Activated CD8-positive, alpha-beta memory T cell treated with anti-CD3 and anti-CD28 coated beads, Interleukin-2, amount 10 ng/mL, durations not matched to agents 7 days and 5 days (primary cell): ENCODE results near the gene MMP20. TPM values are rescaled to one million over a fixed set of nuclear protein-coding genes. Genes with fewer than 3 reads are reported as not detected.

Experiments used
- ATAC-seq: fragments of 150-1000 bp; cut with Tn5 transposase; one replicate; pipeline ENCODE4 v1.10.0; 2021; ENCODE audit warnings: moderate library complexity
- CTCF ChIA-PET: fragments of 350-600 bp; sonication (Branson Sonifier 250); formaldehyde crosslinking; loops from one replicate; lab custom pipeline; 2021; ENCODE audit warnings: antibody characterized with exemption; lab: Charles Lee
- DNase-seq: peaks from one replicate; pipeline ENCODE4 v3.0.0-alpha.2; 2020
- H3K27ac Mint-ChIP-seq: one replicate; pipeline ENCODE4 v1.8.0; 2021; ENCODE audit warnings: mild to moderate bottlenecking, mixed read lengths
- H3K27me3 Mint-ChIP-seq: one replicate; pipeline ENCODE4 v1.8.0; 2021; ENCODE audit warnings: mixed read lengths
- H3K36me3 Mint-ChIP-seq: one replicate; pipeline ENCODE4 v1.8.0; 2021; ENCODE audit warnings: mild to moderate bottlenecking, mixed read lengths
- H3K4me1 Mint-ChIP-seq: one replicate; pipeline ENCODE4 v1.8.0; 2021; ENCODE audit warnings: mixed read lengths
- H3K4me3 Mint-ChIP-seq: one replicate; pipeline ENCODE4 v1.8.0; 2021; ENCODE audit warnings: mild to moderate bottlenecking, moderate library complexity, mixed read lengths
- H3K9me3 Mint-ChIP-seq: one replicate; pipeline ENCODE4 v1.8.0; 2022; ENCODE audit warnings: low read depth, mixed read lengths
- total RNA-seq, 2 experiments: library from RNA; stranded (reverse); gene quantifications; one replicate each; pipeline ENCODE4 v1.2.3, GENCODE V29; 2021

MMP20 gene
- total RNA-seq, 2 experiments from 2014 or later: not detected

DNA sequence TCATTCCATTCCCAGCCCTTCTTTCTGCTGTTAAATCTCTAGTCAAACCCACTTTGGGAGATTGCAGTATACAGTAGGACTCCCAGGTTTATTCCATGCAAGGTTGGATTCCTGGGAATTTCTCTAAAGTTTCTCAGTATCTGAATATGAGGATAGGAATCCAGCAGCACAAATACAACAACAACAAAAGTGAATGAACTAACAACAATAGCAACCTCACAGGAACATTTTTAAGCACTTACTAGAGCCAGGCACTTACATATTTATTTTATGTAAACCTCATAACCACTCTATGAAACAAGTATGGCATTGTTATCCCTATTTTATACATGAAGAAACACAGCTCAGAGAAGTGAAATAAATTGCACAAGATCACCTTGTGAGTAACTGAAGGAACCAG is 96.5 kb downstream of the MMP20 start:
- CTCF ChIA-PET: interaction anchor here (1.0 kb wide), 1 partner anchor 29 kb away, joined by 4 read pairs; no protein-coding TSS in a partner anchor
- ATAC-seq (no peak), DNase-seq (no peak)
- Mint-ChIP-seq H3K27me3 (no peaks in the 10 kb centered on the region), H3K9me3 (no peaks in the 10 kb centered on the region), H3K4me1 (no peaks in the 10 kb centered on the region), H3K27ac (no peak overlapping the region), H3K36me3 (no peaks in the 10 kb centered on the region), H3K4me3 (no peak overlapping the region)

GRCh38 chr11:102527684-102528083 is 97.4 kb downstream of the MMP20 start:
- no peak for ATAC-seq
- no peaks in the 10 kb centered on the region for H3K27me3 Mint-ChIP-seq
- no peaks in the 10 kb centered on the region for H3K9me3 Mint-ChIP-seq
- CTCF ChIA-PET: no interaction called here
- H3K27ac Mint-ChIP-seq: no peak overlapping the region
- peaks cover under 1% of the 10 kb centered on the region for H3K4me1 Mint-ChIP-seq
- no peaks in the 10 kb centered on the region for H3K36me3 Mint-ChIP-seq
- H3K4me3 Mint-ChIP-seq: no peak overlapping the region
- no peak for DNase-seq

DNA sequence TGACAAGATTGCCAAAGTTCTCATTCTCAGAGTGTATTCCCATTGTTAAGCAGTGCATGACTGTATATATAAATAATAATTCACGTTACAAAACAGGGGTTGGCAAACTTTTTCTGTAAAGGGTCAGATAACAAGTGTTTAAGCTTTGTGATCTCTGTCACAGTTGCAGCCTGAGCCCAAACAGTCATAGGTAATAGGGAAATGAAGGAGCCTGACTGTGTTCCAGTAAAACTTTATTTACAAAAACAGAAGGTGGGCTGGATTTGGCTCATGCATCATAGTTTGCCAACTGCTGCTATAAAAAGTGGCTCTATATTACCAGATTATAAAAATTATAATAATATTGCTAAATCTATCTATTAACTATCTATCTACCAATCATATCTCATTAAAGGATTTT is 98.1 kb downstream of the MMP20 start:
- peaks cover 5% of the 10 kb centered on the region for H3K27me3 Mint-ChIP-seq
- peaks cover 4% of the 10 kb centered on the region for H3K4me1 Mint-ChIP-seq
- H3K36me3 Mint-ChIP-seq: no peaks in the 10 kb centered on the region
- no peak overlapping the region for H3K27ac Mint-ChIP-seq
- CTCF ChIA-PET: no interaction called here
- DNase-seq (no peak), ATAC-seq (no peak)
- no peaks in the 10 kb centered on the region for H3K9me3 Mint-ChIP-seq
- no peak overlapping the region for H3K4me3 Mint-ChIP-seq

Other genes with a start within 250 kb of the MMP20 start
- 100 to 1,000 TPM; 194 to 242 TPM for gene TMEM123, start 172.6 kb downstream of the MMP20 start, total RNA-seq
- not detected for gene MMP7, start 94.6 kb downstream of the MMP20 start, total RNA-seq
- gene MMP27, start 80.4 kb upstream of the MMP20 start, total RNA-seq: not detected
- gene MMP8, start 99.6 kb upstream of the MMP20 start, total RNA-seq: not detected
- gene MMP10, start 155.3 kb upstream of the MMP20 start, total RNA-seq: under 1 TPM in 1 of 2 experiments, not detected in 1; 0.33 TPM
- gene MMP1, start 172.8 kb upstream of the MMP20 start, total RNA-seq: not detected
- not detected for gene MMP3, start 218.3 kb upstream of the MMP20 start, total RNA-seq
- not detected for gene MMP12, start 249.7 kb upstream of the MMP20 start, total RNA-seq